Stimulated activated CD4-positive, alpha-beta T cell treated with anti-CD3 and anti-CD28 coated beads, Interleukin-12 subunit alpha, Interleukin-12 subunit beta, amount 100 ng/mL, for 24 hours (primary cell): ENCODE data around the gene SEC61A1.

ENCODE experiments used
- DNase-seq, 2 experiments: peaks; one replicate each; pipeline ENCODE4 v3.0.0-alpha.2; 2020; ENCODE audit warnings: low read depth in 2 of 2

The SEC61A1 gene

DNA sequence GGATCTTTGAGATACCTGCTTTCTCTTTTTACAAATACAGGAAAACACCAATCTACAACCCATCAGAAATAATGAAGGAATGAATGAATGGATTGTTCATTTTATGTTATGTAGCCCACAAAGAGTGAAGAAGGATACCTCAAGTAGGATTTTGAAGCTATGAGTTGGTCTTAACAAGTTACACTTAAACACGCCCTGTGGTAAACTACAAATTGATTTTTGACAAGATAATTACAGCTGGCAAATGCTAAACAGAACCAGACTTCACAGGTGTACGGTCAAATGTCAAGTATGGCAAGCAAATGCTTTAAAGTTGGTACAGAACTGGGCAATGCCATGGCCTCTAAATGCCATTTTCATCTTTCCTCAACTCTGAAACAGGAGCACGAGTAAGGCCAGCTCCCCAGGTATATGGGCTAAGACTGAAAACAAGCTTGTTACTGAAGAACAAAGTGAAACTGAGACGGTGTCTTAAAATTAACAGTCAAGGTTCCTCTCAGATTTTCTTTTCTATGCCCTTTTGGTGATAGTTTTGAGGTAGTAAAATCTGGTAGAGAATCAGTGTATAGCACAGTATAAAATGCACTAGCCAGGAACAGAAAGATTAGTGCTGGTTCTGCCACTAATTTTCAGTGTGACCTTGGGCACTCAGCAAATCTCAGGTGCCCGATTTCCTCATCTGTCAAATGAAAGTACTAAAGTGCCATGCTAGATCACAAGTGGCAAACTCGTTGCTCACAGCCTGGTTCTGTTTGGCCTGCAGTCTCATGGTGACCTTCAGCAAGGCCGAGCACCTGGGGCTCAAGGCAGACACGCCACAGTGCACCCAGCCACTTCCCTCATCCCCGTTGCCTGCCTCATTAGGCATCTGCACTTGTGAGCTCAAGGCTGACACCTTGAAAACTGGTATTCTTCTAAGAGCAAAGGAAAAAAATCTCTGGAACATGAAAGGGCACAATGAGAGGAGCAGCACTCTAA is 61.9 kb downstream of the SEC61A1 start:
- no peak for DNase-seq
